Kidney glomerular epithelial cell (primary cell): ENCODE data around the gene OBP2B.
"Not testable (repeated sequence)": the region's sequence is repeated elsewhere in the genome, so short reads cannot be mapped to it uniquely, and the experiment has no call there.

Source experiments
- DNase-seq: peaks from one replicate; lab custom pipeline; 2025; lab: John Stamatoyannopoulos, UW

The OBP2B gene

GRCh38 chr9:133238272-133238850 lies 29.3 kb upstream of the OBP2B start:
- DNase-seq, result no peak

- DNase-seq, result peak; percentile 9
These were observed 28.1 kb upstream of the OBP2B start for GRCh38 chr9:133237035-133237731.

- not testable (repeated sequence) for DNase-seq
These were observed 27.4 kb upstream of the OBP2B start for GRCh38 chr9:133236291-133237034.

- no peak for DNase-seq
These were observed 26.6 kb upstream of the OBP2B start for GRCh38 chr9:133235549-133236222.

DNA sequence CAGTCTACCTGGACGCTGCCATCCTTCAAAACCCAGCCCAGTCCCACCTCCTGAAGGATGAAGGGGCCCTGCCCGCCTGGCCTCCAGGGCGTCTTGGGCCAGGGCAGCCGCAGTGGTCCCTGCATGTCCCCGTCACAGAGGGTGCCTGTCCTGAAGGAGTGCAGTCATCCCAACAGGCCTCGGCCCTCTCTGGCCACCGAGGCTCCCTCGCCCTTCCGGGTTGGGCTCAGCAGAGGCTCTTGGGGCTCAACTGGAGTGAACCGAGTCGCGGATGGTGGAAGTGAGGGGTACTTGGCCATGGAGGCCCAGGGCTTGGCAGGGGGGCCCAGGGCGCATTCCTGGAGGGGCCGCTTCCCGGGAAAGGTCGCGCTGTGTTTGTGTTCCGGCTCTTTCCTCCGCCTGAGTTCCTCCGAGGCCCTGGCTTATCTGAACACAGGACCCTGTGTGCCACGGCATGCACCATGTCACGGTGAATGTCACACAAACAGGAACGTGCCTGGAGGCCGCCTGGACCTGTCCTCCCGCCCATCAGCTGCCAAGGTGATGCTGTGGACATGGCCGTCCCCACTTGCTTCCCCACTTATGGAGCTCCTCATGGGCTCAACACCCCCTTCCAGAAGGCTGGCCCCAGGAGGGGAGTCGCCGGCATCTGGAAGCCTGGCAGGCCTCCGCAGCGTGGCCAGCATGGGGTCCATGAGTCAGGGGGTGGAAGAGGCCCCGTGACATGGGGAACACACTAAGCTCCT lies 25.7 kb upstream of the OBP2B start:
- no peak for DNase-seq

DNA sequence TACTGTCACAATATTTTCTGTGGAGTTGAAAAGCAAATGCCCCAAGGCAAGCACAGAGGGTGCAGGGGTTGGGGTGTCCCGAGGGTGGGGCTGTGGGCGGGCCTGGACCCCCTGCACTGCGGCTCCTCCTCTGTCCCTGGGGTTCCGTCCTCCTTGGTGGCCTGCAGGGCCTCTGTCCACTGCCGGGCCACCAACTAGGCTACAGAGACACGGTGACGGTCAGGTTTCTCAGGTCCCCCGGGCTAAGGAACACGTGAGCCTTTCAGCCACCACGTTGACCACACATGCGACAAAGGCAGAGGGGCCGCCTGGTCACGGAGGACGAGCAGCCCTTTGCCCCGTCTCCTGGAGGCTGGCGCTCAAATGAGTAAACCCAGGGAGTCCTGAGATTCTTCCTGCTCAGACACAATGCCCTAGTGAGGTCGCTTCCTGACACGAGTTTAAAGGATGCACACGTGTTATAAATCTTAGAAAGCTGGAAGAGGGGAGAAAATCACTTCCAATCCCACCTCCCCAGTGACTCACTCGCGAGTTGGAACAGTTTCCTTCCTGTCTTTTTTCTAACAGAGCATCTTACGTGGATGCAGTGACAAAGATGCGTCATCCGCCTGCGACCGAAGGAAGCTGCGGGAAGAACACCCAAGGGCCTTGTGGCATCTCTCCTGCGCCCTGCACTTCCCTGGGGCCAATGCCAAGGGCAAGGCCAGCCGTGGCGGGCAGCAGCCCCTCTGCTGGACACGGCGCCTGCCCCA lies 24.8 kb upstream of the OBP2B start:
- DNase-seq, result no peak

DNA sequence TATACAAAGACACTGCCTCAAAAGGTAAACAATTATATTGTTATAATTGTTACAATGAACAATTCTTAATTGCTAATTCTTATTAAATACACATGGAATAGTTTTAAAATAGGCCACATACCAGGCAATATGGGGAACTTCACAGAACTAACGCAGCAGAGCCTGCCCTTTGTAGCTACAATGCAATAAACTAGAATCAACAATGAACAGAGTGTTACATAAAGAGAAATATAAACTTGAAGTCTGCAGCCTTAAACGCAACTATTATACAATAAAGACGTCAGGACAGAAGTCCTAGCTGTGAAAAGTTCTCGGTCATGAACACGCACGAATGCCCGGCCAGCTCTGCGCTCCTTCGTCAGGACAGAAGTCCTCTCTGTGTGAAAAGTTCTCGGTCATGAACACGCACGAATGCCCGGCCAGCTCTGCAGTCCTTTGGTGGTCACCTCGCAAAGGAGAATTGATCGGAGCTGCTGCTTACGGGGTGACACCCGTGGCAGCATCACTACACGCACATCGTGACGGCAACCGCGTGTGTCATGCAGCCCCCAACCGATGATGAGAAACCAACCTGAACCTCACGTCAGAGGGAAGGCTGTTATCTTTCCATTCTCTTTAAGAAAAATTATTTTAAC lies 23.0 kb upstream of the OBP2B start:
- DNase-seq, result not testable (repeated sequence)

GRCh38 chr9:133230514-133230913 lies 21.5 kb upstream of the OBP2B start:
- not testable (repeated sequence) for DNase-seq

- DNase-seq, result no peak
These were observed 21.0 kb upstream of the OBP2B start for GRCh38 chr9:133230093-133230492.

- DNase-seq, result not testable (repeated sequence)
These were observed 19.6 kb upstream of the OBP2B start for GRCh38 chr9:133228474-133229193.

GRCh38 chr9:133227996-133228395 lies 18.9 kb upstream of the OBP2B start:
- DNase-seq, result not testable (repeated sequence)

- DNase-seq, result no peak
These were observed 18.3 kb upstream of the OBP2B start for GRCh38 chr9:133227242-133227860.

GRCh38 chr9:133226219-133227171 lies 17.4 kb upstream of the OBP2B start:
- no peak for DNase-seq

- no peak for DNase-seq
These were observed 16.3 kb upstream of the OBP2B start for GRCh38 chr9:133225171-133226011.

DNA sequence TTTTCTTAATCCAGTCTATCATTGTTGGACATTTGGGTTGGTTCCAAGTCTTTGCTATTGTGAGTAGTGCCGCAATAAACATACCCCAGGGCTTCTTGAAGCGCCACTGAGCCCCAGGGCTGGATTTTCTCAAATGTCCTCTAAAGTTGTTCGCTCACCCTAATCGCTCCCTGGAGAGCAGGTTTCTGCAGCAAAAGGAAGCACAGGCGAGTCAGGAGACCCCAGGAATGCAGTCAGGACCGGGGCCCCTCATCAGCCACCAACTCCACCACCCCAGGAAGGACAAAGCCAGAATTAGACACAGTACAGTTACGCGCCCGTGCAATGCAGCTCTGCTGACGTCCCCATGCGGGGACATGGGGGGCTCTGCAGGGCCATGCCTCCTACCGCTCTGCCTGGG lies 15.7 kb upstream of the OBP2B start:
- DNase-seq, result no peak

GRCh38 chr9:133223159-133223756 lies 14.2 kb upstream of the OBP2B start:
- DNase-seq, result not testable (repeated sequence)

- DNase-seq, result not testable (repeated sequence)
These were observed 12.9 kb upstream of the OBP2B start for GRCh38 chr9:133221994-133222393.
